Endodermal cell (in vitro differentiated cells): ENCODE measurements around the gene TBC1D1. TPM values are rescaled to one million over a fixed set of nuclear protein-coding genes. Genes with fewer than 3 reads are reported as not detected.

Source experiments
- DNase-seq: peaks from one replicate; pipeline ENCODE4 v3.0.0-alpha.2; 2017
- H3K27ac ChIP-seq: 2 replicates; pipeline ENCODE4 v1.5.1; 2013; ENCODE audit warnings: mild to moderate bottlenecking, low read depth, low read length, moderate library complexity
- H3K27me3 ChIP-seq: 2 replicates; pipeline ENCODE4 v1.6.1; 2013; ENCODE audit warnings: mild to moderate bottlenecking, low read length, moderate library complexity; ENCODE audit not compliant: insufficient read depth, control insufficient read depth, poor library complexity, severe bottlenecking
- H3K36me3 ChIP-seq: 2 replicates; pipeline ENCODE4 v1.7.0; 2013; ENCODE audit warnings: mild to moderate bottlenecking, low read length, moderate library complexity; ENCODE audit not compliant: control insufficient read depth, insufficient read depth
- H3K4me1 ChIP-seq: one replicate; pipeline ENCODE4 v1.7.0; 2013; ENCODE audit warnings: low read length; ENCODE audit not compliant: control insufficient read depth, insufficient read depth
- H3K4me3 ChIP-seq: 2 replicates; pipeline ENCODE4 v1.5.1; 2013; ENCODE audit warnings: mild to moderate bottlenecking, low read length, moderate library complexity
- H3K9ac ChIP-seq: 2 replicates; pipeline ENCODE4 v1.6.1; 2013; ENCODE audit warnings: mild to moderate bottlenecking, low read length, moderate library complexity; ENCODE audit not compliant: poor library complexity, severe bottlenecking; ENCODE audit errors: extremely low read depth
- H3K9me3 ChIP-seq: 2 replicates; pipeline ENCODE4 v1.6.1; 2013; ENCODE audit warnings: mild to moderate bottlenecking, low read length, moderate library complexity; ENCODE audit not compliant: control insufficient read depth
- H3K27ac Mint-ChIP-seq: 2 replicates; pipeline ENCODE4 v1.8.0; 2020; ENCODE audit warnings: mixed read lengths
- H3K27me3 Mint-ChIP-seq: 2 replicates; pipeline ENCODE4 v1.8.0; 2021; ENCODE audit warnings: mild to moderate bottlenecking, mixed read lengths; ENCODE audit not compliant: insufficient read depth
- H3K36me3 Mint-ChIP-seq: 2 replicates; pipeline ENCODE4 v1.8.0; 2020; ENCODE audit warnings: low read depth, mixed read lengths
- H3K4me1 Mint-ChIP-seq: 2 replicates; pipeline ENCODE4 v1.8.0; 2020; ENCODE audit warnings: mixed read lengths
- H3K4me3 Mint-ChIP-seq: 2 replicates; pipeline ENCODE4 v1.8.0; 2020; ENCODE audit warnings: mild to moderate bottlenecking, moderate library complexity, mixed read lengths
- H3K9me3 Mint-ChIP-seq: 2 replicates; pipeline ENCODE4 v1.8.0; 2020; ENCODE audit warnings: mild to moderate bottlenecking, mixed read lengths
- CTCF ChIP-seq: fragments of 200-600 bp; sonication (generic); conservative IDR thresholded peaks from 2 replicates; pipeline ENCODE4 v1.5.0; 2021; ENCODE audit warnings: antibody characterized with exemption, mild to moderate bottlenecking
- WGBS, 2 experiments: methylation state at CpG; one replicate each; pipeline versions ENCODE4 v1.1.5 to v1.1.7; 2013; ENCODE audit warnings: missing lambda C conversion rate in 2 of 2, mixed read lengths in 1 of 2; ENCODE audit not compliant: insufficient coverage in 1 of 2, insufficient read length in 1 of 2; 5-methylcytosine and 5-hydroxymethylcytosine counted together
- total RNA-seq, 2 donors: library from RNA; stranded (reverse); fragmentation: NEBNext Ultra II Directional in 1 of 2; extraction: Animal tissue kit (Norgen Biotek cat#: 25700) in 1 of 2; gene quantifications; 2 replicates in 1 of 2; 3 replicates in 1 of 2; pipeline ENCODE4 v1.2.1, GENCODE V29; 2021

The TBC1D1 gene
- total RNA-seq, 2 donors from 2014 or later: 110 to 122 TPM

GRCh38 chr4:38015886-38016515 lies 125.1 kb downstream of the TBC1D1 start:
- Mint-ChIP-seq H3K27me3 (no peaks in the 10 kb centered on the region), H3K4me1 (peaks cover 2% of the 10 kb centered on the region), H3K4me3 (no peak overlapping the region), H3K9me3 (peaks cover 3% of the 10 kb centered on the region), H3K36me3 (peaks cover 27% of the 10 kb centered on the region), H3K27ac (peak overlapping the region; percentile 30)
- no peak for DNase-seq
- Histone ChIP-seq H3K9me3 (peaks cover 7% of the 10 kb centered on the region), H3K27ac (no peak overlapping the region), H3K4me3 (no peak overlapping the region), H3K27me3 (no peaks in the 10 kb centered on the region), H3K36me3 (peaks cover 31% of the 10 kb centered on the region), H3K9ac (no peak overlapping the region), H3K4me1 (no peaks in the 10 kb centered on the region)
- WGBS, 2 experiments: 94% methylated on average over 7 of the region's 7 CpGs
- no peak for TF ChIP-seq CTCF

GRCh38 chr4:38016698-38017097 lies 125.8 kb downstream of the TBC1D1 start:
- H3K27me3 Mint-ChIP-seq: no peaks in the 10 kb centered on the region

GRCh38 chr4:38017609-38018008 lies 126.7 kb downstream of the TBC1D1 start:
- Mint-ChIP-seq H3K36me3 (peaks cover 43% of the 10 kb centered on the region), H3K27me3 (no peaks in the 10 kb centered on the region), H3K27ac (no peak overlapping the region), H3K9me3 (peaks cover 8% of the 10 kb centered on the region), H3K4me3 (no peak overlapping the region), H3K4me1 (peaks cover 10% of the 10 kb centered on the region)
- Histone ChIP-seq H3K4me3 (no peak overlapping the region), H3K4me1 (no peaks in the 10 kb centered on the region), H3K36me3 (peaks cover 38% of the 10 kb centered on the region), H3K27me3 (no peaks in the 10 kb centered on the region), H3K27ac (no peak overlapping the region), H3K9ac (no peak overlapping the region), H3K9me3 (peaks cover 7% of the 10 kb centered on the region)
- TF ChIP-seq CTCF: no peak
- 92 to 95% methylated on average over 4 to 5 of the region's 5 CpGs for WGBS, 2 experiments
- no peak for DNase-seq

More at GRCh38 chr4:38016698-38017097, 125.8 kb downstream of the TBC1D1 start:
- Mint-ChIP-seq H3K9me3 (peaks cover 8% of the 10 kb centered on the region), H3K36me3 (peaks cover 34% of the 10 kb centered on the region), H3K4me3 (no peak overlapping the region), H3K4me1 (peaks cover 2% of the 10 kb centered on the region), H3K27ac (peak overlapping the region; percentile 30)
- 90 to 96% methylated on average over 2 of the region's 2 CpGs for WGBS, 2 experiments
- no peak overlapping the region for H3K9ac ChIP-seq
- no peak for TF ChIP-seq CTCF
- no peak for DNase-seq
- peaks cover 38% of the 10 kb centered on the region for H3K36me3 ChIP-seq
- H3K27me3 ChIP-seq: no peaks in the 10 kb centered on the region
- no peak overlapping the region for H3K4me3 ChIP-seq
- no peak overlapping the region for H3K27ac ChIP-seq
- no peaks in the 10 kb centered on the region for H3K4me1 ChIP-seq
- peaks cover 7% of the 10 kb centered on the region for H3K9me3 ChIP-seq
